H1 (cell line): ENCODE measurements around the gene B3GAT1. TPM values are rescaled to one million over a fixed set of nuclear protein-coding genes. Genes with fewer than 3 reads are reported as not detected.
A peak's percentile ranks its signal among the peaks of the same experiment; 100 is the strongest.

Experiments
- CTCF ChIA-PET: fragments of 300-600 bp; sonication (Branson Sonifier 250); formaldehyde crosslinking; loops from one replicate; lab custom pipeline; 2021; ENCODE audit not compliant: partially characterized antibody; lab: Charles Lee
- POLR2A ChIA-PET: fragments of 300-600 bp; sonication (Branson Sonifier 250); formaldehyde crosslinking; loops from one replicate; lab custom pipeline; 2021; ENCODE audit warnings: inconsistent platforms; ENCODE audit not compliant: partially characterized antibody; lab: Charles Lee
- DNase-seq, 2 experiments: peaks; one replicate each; pipeline versions ENCODE4 v3.0.0 to v3.0.0-alpha.2; 2010 to 2022; ENCODE audit warnings: low spot score in 2 of 2, low read depth in 1 of 2, mixed read lengths in 1 of 2
- FAIRE-seq: peaks from 2 replicates; lab custom pipeline; 2011; peaks lifted over from hg19 to GRCh38; lab: Jason Lieb, UNC
- H2AFZ ChIP-seq: 2 replicates; pipeline ENCODE4 v1.8.1; 2012; ENCODE audit warnings: low read length, inconsistent platforms
- H2AK5ac ChIP-seq: 2 replicates; pipeline ENCODE4 v1.6.1; 2013; ENCODE audit warnings: low read depth, low read length
- H2BK120ac ChIP-seq: replicated peaks from 2 replicates; pipeline ENCODE3; 2013; ENCODE audit warnings: low read depth, low read length, inconsistent platforms
- H2BK12ac ChIP-seq: 2 replicates; pipeline ENCODE4 v1.6.1; 2013; ENCODE audit warnings: low read depth, low read length
- H2BK15ac ChIP-seq: 2 replicates; pipeline ENCODE4 v1.6.1; 2013; ENCODE audit warnings: low read length
- H2BK20ac ChIP-seq: 2 replicates; pipeline ENCODE4 v1.6.1; 2013; ENCODE audit warnings: low read length
- H2BK5ac ChIP-seq: 2 replicates; pipeline ENCODE4 v1.6.1; 2013; ENCODE audit warnings: low read depth, low read length
- H3K14ac ChIP-seq: 2 replicates; pipeline ENCODE4 v1.6.1; 2013; ENCODE audit warnings: inconsistent platforms; ENCODE audit not compliant: insufficient read length
- H3K18ac ChIP-seq: 2 replicates; pipeline ENCODE4 v1.6.1; 2013; ENCODE audit warnings: low read length; ENCODE audit errors: extremely low read depth
- H3K23ac ChIP-seq: 2 replicates; pipeline ENCODE4 v1.6.1; 2013; ENCODE audit warnings: inconsistent platforms; ENCODE audit not compliant: insufficient read length
- H3K23me2 ChIP-seq: 2 replicates; pipeline ENCODE4 v1.6.1; 2013; ENCODE audit warnings: low read depth, low read length
- H3K27ac ChIP-seq: 2 replicates; pipeline ENCODE4 v1.6.1; 2011; ENCODE audit warnings: low read depth, low read length, inconsistent platforms
- H3K27me3 ChIP-seq, 4 experiments: replicated peaks in 1 of 4; 1 replicate in 1 of 4; 2 replicates in 3 of 4; pipeline versions ENCODE4 v1.6.1 to v1.8.1; 2011 to 2013; ENCODE audit warnings: low read length in 3 of 4, mild to moderate bottlenecking in 3 of 4, inconsistent platforms in 2 of 4, mixed read lengths in 2 of 4, moderate library complexity in 1 of 4; ENCODE audit not compliant: control insufficient read depth in 3 of 4, insufficient read depth in 3 of 4; ENCODE audit errors: extremely low read depth in 1 of 4
- H3K36me3 ChIP-seq, 4 experiments: 2 replicates each; pipeline versions ENCODE4 v1.6.1 to v1.8.1; 2011 to 2013; ENCODE audit warnings: mild to moderate bottlenecking in 4 of 4, low read length in 3 of 4, moderate library complexity in 2 of 4, control low read depth in 1 of 4, inconsistent platforms in 1 of 4; ENCODE audit not compliant: insufficient read depth in 4 of 4, control insufficient read depth in 2 of 4
- H3K4ac ChIP-seq: replicated peaks from 2 replicates; pipeline ENCODE3; 2013; ENCODE audit warnings: low read length, low read depth, mixed read lengths, inconsistent platforms; ENCODE audit not compliant: insufficient read length
- H3K4me1 ChIP-seq, 4 experiments: replicated peaks in 1 of 4; 1 replicate in 1 of 4; 2 replicates in 3 of 4; pipeline versions ENCODE4 v1.6.1 to v1.8.1; 2011 to 2013; ENCODE audit warnings: low read length in 3 of 4, inconsistent platforms in 2 of 4, mixed read lengths in 1 of 4; ENCODE audit not compliant: insufficient read depth in 4 of 4, control insufficient read depth in 3 of 4
- H3K4me2 ChIP-seq, 2 experiments: 2 replicates each; pipeline versions ENCODE4 v1.6.1 to v1.8.1; 2011 to 2013; ENCODE audit warnings: low read depth in 2 of 2, low read length in 2 of 2, control low read depth in 1 of 2, inconsistent platforms in 1 of 2, mild to moderate bottlenecking in 1 of 2; ENCODE audit not compliant: insufficient read depth in 1 of 2
- H3K4me3 ChIP-seq, 4 experiments: fragments of 200-600, 300-600 bp in 1 of 4; sonication (generic), shearing (Covaris generic), sonication (Bioruptor Twin) in 1 of 4; 2 replicates each; pipeline versions ENCODE4 v1.5.1 to v1.8.1; 2011 to 2016; ENCODE audit warnings: low read length in 4 of 4, low read depth in 3 of 4, control low read depth in 2 of 4, inconsistent platforms in 2 of 4, mild to moderate bottlenecking in 2 of 4, mixed read lengths in 1 of 4, moderate library complexity in 1 of 4; ENCODE audit not compliant: insufficient read depth in 2 of 4; ENCODE audit errors: extremely low read depth in 1 of 4
- H3K56ac ChIP-seq: replicated peaks from 2 replicates; pipeline ENCODE3; 2013; ENCODE audit warnings: low read depth, mild to moderate bottlenecking, mixed read lengths, low read length, inconsistent platforms; ENCODE audit not compliant: insufficient read length
- H3K79me1 ChIP-seq: 2 replicates; pipeline ENCODE4 v1.6.1; 2013; ENCODE audit warnings: low read depth, low read length, control low read depth
- H3K79me2 ChIP-seq, 2 experiments: 2 replicates each; pipeline versions ENCODE4 v1.6.1 to v1.8.1; 2012 to 2013; ENCODE audit warnings: low read length in 2 of 2, mild to moderate bottlenecking in 2 of 2, inconsistent platforms in 1 of 2; ENCODE audit not compliant: insufficient read depth in 2 of 2, control insufficient read depth in 1 of 2
- H3K9ac ChIP-seq, 4 experiments: replicated peaks in 1 of 4; 1 replicate in 1 of 4; 2 replicates in 3 of 4; pipeline versions ENCODE4 v1.6.1 to v1.8.1; 2011 to 2013; ENCODE audit warnings: low read depth in 3 of 4, low read length in 3 of 4, control low read depth in 2 of 4, mild to moderate bottlenecking in 2 of 4, moderate library complexity in 2 of 4, inconsistent platforms in 1 of 4; ENCODE audit errors: extremely low read depth in 1 of 4
- H3K9me3 ChIP-seq, 2 experiments: 2 replicates each; pipeline versions ENCODE4 v1.6.1 to v1.8.1; 2012 to 2013; ENCODE audit warnings: mild to moderate bottlenecking in 2 of 2, moderate library complexity in 2 of 2, control low read depth in 1 of 2, inconsistent platforms in 1 of 2, low read depth in 1 of 2, low read length in 1 of 2, mixed read lengths in 1 of 2; ENCODE audit not compliant: insufficient read depth in 2 of 2
- H4K20me1 ChIP-seq, 2 experiments: replicated peaks in 1 of 2; 2 replicates each; pipeline versions ENCODE3 to v1.8.1; 2011 to 2013; ENCODE audit warnings: inconsistent platforms in 2 of 2, low read length in 2 of 2, mild to moderate bottlenecking in 1 of 2; ENCODE audit not compliant: insufficient read depth in 2 of 2, control insufficient read depth in 1 of 2
- H4K5ac ChIP-seq: 2 replicates; pipeline ENCODE4 v1.6.1; 2013; ENCODE audit warnings: low read length, low read depth, mixed read lengths, inconsistent platforms; ENCODE audit not compliant: insufficient read length
- H4K8ac ChIP-seq: 2 replicates; pipeline ENCODE4 v1.8.0; 2013; ENCODE audit warnings: mild to moderate bottlenecking, moderate library complexity, low read length, inconsistent platforms; ENCODE audit not compliant: insufficient read depth; ENCODE audit errors: extremely low read depth
- H4K91ac ChIP-seq: replicated peaks from 2 replicates; pipeline ENCODE3; 2013; ENCODE audit warnings: low read length, mixed read lengths, inconsistent platforms; ENCODE audit not compliant: insufficient read length
- ATF3 ChIP-seq: IDR thresholded peaks from 2 replicates; pipeline ENCODE4 v1.6.1; 2011; ENCODE audit warnings: low read depth, mild to moderate bottlenecking, low read length; ENCODE audit not compliant: insufficient read depth
- BACH1 ChIP-seq: IDR thresholded peaks from 2 replicates; pipeline ENCODE4 v1.6.1; 2012; ENCODE audit warnings: low read length, improper control_type of control experiment
- GABPA ChIP-seq: IDR thresholded peaks from 2 replicates; pipeline ENCODE4 v1.6.1; 2011; ENCODE audit warnings: mild to moderate bottlenecking, low read length, moderate library complexity, borderline replicate concordance; ENCODE audit not compliant: insufficient read depth
- WGBS, 2 experiments: shearing (Covaris generic) in 1 of 2; methylation state at CpG; one replicate each; pipeline versions ENCODE4 v1.1.6 to v1.1.7; 2013 to 2015; ENCODE audit warnings: low lambda C conversion rate in 2 of 2, mixed read lengths in 2 of 2, inconsistent platforms in 1 of 2, low coverage in 1 of 2, missing lambda C conversion rate in 1 of 2; ENCODE audit not compliant: insufficient replicate concordance in 2 of 2, insufficient coverage in 1 of 2, insufficient read length in 1 of 2; ENCODE audit errors: extremely low coverage in 1 of 2, missing lambda C conversion rate in 1 of 2; 5-methylcytosine and 5-hydroxymethylcytosine counted together
- polyA plus RNA-seq, 7 experiments: library from polyadenylated mRNA; depleted of rRNA in 3 of 7; stranded (reverse) in 5 of 7; unstranded in 2 of 7; fragments of >200 nt in 5 of 7; fragments of 200-250 nt in 2 of 7; gene quantifications; 1 replicate in 5 of 7; 2 replicates in 1 of 7; 4 replicates in 1 of 7; pipeline versions ENCODE4 v1.2.1 to v1.2.3, GENCODE V29; 2011 to 2013; ENCODE audit warnings: missing spikeins in 2 of 7, mixed read lengths in 2 of 7
- total RNA-seq: library from RNA; stranded (reverse); fragmentation: NEBNext Ultra II Directional; extraction: Animal tissue kit (Norgen Biotek cat#: 25700); gene quantifications from 2 replicates; pipeline ENCODE4 v1.2.1, GENCODE V29; 2021

The B3GAT1 gene
- total and polyA plus RNA-seq, 2 of the 8 experiments (the other 6 are each of a cell fraction or from before 2014, with no cell fraction given), result 19.7 to 32.4 TPM

GRCh38 chr11:134338654-134339053 is 73.4 kb downstream of the B3GAT1 start:
- Histone ChIP-seq H3K4me1 (no peaks in the 10 kb centered on the region), H3K4me3 (no peak overlapping the region), H2BK15ac (0 out of 2 replicates have a peak overlapping the region, but pooled peaks have one; percentile 29), H3K23ac (no peak overlapping the region), H2BK12ac (no peak overlapping the region), H2BK120ac (no peak overlapping the region), H3K56ac (no peak overlapping the region), H3K18ac (no peak overlapping the region), H3K4me2 (no peak overlapping the region), H3K79me1 (no peaks in the 10 kb centered on the region), H3K27ac (no peak overlapping the region), H3K27me3 (peaks cover 0 to 4% (median 2%) of the 10 kb centered on the region in 4 experiments; a peak in 4 of 7 replicates), H2AFZ (no peak overlapping the region), H3K14ac (no peak overlapping the region), H3K23me2 (no peaks in the 10 kb centered on the region), H2BK5ac (no peak overlapping the region), H3K79me2 (no peaks in the 10 kb centered on the region), H3K9me3 (no peaks in the 10 kb centered on the region), H2BK20ac (no peak overlapping the region), H3K36me3 (no peaks in the 10 kb centered on the region), H4K5ac (no peak overlapping the region), H4K8ac (no peak overlapping the region), H3K4ac (no peak overlapping the region), H2AK5ac (no peak overlapping the region), H4K20me1 (no peaks in the 10 kb centered on the region), H4K91ac (no peak overlapping the region), H3K9ac (no peak overlapping the region)
- TF ChIP-seq ATF3 (no peak), BACH1 (no peak), GABPA (no peak)
- DNase-seq, result no peak
- CTCF ChIA-PET, result interaction anchor here (1.1 to 1.3 kb wide), 2 partner anchors 21 to 78 kb away, joined by 3 read pairs; no protein-coding TSS in a partner anchor
- POLR2A ChIA-PET, result no interaction called here
- no peak for FAIRE-seq
- WGBS, 2 experiments, result 85% methylated on average over 7 of the region's 7 CpGs; no CpG with 5 or more reads in 1 of the 2 experiments
